ENCODE results near the gene ATP5PF.
"Not testable (repeated sequence)": the region's sequence is repeated elsewhere in the genome, so short reads cannot be mapped to it uniquely, and the experiment has no call there.

The ATP5PF gene, protein sequence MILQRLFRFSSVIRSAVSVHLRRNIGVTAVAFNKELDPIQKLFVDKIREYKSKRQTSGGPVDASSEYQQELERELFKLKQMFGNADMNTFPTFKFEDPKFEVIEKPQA

DNA sequence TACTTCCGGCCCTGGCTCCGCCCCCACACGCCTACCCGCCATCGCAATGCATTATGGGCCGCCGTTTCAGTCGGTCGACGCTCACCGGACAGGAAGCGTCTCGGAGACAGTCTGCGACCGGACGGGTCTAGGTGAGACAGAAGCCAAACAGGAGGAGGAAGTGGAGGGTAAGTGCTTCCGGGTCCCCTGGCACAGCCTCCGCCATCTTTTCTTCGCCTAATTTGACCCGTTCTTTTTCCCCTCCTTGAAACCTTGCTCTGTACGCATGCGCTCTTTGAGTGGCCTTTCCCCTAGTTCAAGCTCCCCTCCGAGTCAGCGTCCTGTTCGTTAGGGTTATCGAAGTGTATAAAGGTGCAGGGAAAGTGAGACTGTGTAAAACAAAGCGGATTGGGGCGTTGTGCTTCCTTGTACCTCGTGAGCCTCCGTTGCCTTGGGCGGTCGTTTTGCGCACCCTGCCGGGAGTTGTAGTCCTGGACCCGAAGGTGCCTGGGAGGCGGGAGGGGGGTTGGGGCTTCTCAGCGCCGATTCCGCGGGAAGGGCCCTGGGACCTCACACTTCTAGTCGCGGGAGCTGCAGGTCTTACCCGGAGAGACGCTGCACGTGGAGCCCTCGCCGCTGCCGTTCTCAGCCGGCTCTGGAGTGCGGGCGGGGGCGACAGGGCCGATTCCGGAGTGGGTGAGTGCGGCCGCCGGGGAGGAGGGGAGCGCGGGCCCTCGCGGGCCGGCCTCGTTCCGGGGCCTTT, at the start of gene ATP5PF, which contains the start of gene GABPA:
ATP5PF (minus strand) TSS at position 1 of the 742 bp plus-strand sequence. CDS start 5,110 bp downstream, outside the sequence.
GABPA (plus strand) TSS at position 69 of the 742 bp plus-strand sequence. CDS start 6,627 bp downstream, outside the sequence.
- DNase-seq (ENCODE audit: low read depth): peak; percentile 91

- not testable (repeated sequence) for DNase-seq (ENCODE audit: low read depth)
Observed at GRCh38 chr21:25778126-25778875, 43.6 kb upstream of the ATP5PF start.

GRCh38 chr21:25776440-25776839, 41.7 kb upstream of the ATP5PF start:
- DNase-seq (ENCODE audit: low read depth): no peak

DNA sequence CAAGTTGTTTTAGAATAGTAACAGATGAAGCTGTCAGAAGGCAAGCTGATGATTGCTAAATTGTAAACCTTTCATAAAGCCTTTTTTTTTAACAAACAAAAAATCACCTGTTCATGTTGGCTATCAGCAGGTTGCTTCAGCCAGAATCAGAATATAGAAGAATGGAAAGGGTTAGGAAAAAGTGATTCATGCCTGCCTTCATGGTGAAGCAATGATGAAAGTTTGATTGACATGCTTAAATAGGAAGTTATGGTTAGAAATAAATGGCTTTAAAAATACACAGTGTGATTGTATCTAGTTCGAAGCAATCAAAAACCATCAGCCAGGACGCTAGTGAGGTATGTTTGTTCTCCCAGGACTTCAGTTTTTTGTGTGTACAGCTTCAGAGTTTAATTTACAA, 38.0 kb upstream of the ATP5PF start:
- no peak for DNase-seq (ENCODE audit: low read depth)

DNA sequence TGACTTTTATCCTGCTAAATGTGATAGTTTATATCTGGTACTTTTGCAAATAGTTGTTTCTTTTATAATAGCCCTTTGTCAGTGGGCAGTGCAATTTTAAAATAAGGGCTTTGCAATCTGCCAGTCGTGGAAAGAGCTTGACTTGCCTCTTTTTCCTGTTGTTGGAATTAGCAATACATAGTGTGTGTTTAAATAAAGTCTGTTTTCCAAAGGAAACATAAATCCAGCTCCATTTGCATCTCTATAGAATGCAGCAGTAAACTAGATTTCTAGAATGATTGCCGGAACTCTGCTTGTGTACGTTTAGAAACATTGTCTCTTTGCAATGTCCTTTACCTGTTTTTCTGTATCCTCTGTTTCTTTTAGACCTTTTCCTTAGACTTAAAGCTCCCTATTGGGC, 33.2 kb upstream of the ATP5PF start:
- no peak for DNase-seq (ENCODE audit: low read depth)

- no peak for DNase-seq (ENCODE audit: low read depth)
Observed at GRCh38 chr21:25764065-25764464, 29.4 kb upstream of the ATP5PF start.

DNA sequence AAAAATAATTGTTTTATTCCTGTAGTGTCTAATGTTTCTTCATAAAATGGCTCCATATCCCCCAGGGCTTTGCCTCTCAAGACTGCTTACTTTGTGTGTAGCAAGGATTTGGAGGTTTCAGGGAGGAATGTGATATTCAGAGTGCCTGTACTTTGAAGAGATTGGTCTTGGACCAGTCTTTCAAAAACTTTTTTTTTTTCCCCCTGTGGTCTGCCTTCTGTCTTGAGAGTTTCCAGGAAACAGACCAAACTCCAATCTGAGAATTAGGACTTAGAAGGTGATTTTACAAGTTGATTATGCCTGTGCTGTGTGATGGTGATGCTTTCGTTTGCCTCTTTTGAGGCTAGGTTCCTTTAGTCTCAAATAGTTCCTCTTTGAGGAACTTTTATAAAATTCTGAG, 26.0 kb upstream of the ATP5PF start:
- no peak for DNase-seq (ENCODE audit: low read depth)

- DNase-seq (ENCODE audit: low read depth): no peak
Observed at GRCh38 chr21:25760061-25760460, 25.4 kb upstream of the ATP5PF start.

- no peak for DNase-seq (ENCODE audit: low read depth)
Observed at GRCh38 chr21:25759573-25759972, 24.9 kb upstream of the ATP5PF start.

DNA sequence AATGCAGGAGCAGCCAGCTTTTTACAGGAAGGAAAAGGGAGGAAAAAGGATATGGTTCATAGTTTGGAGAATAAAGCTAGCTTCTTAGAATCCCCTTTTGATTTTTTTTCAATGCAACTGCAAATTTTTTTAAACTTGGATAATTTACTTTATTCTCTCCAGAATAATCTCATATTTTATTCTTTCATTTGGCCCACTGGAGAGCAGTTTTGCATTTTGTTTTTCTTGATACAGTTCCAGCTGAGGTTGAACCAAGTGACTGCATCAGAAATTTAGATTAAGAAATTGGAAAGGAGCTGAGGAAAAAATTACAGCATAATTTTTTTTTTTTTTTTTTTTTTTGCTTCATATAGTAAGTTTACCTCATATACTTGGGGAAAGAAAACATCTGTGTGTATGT, 22.8 kb upstream of the ATP5PF start:
- DNase-seq (ENCODE audit: low read depth): no peak

DNA sequence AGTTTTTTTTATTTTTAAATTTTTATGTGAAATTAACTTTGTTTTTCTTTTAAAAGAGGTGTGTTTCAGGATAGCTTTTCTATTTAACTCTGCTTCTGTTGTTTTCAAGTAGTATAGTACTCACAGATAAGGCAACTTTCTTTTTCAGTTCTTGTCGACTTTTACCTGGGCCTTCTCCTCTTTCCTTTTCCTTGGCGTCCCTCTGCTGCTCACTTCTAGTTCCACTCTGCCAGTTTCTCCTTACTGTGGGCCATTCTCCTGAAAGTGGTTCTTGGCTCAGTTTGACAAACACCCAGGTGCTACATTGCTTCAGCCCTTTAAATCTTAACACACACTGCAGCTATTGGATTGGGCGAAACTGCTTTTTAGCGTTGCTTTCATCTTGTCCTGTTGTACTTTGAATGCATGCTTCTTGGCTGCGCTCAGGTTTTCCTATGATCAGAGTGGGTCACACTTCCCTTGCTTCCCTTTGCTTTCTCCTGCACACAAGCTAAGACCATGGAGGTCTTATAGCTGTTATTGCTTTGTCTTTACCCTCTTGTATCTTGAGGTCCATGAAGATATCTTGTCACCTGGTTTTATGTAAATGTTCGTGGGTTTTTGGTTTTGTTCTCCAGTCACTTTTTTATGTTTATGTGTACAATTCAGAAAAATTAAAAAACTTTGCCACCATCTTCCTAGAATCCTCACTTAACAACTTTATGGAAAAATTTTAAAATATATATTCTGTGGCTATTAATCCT, 21.7 kb upstream of the ATP5PF start:
- DNase-seq (ENCODE audit: low read depth): no peak

DNA sequence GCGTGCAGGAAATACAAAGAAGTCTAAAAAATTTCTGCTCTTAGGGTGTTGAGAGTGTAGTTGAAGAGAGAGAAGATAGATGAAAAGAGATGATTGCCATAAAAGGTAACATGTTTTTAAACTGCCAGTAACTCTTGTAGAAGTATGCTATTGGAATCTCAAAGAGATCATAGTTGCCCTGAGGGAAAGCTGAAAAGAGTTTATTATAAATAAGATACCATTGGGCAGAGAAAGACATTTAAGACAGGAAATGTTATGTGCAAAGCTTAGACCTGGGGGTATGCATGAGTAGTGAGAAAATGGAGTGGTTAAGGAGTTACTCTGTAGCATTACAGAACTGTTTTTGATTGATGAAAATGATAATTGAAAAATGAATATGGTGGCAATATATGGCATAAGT, 17.7 kb upstream of the ATP5PF start:
- DNase-seq (ENCODE audit: low read depth): no peak

GRCh38 chr21:25750085-25750484, 15.4 kb upstream of the ATP5PF start:
- DNase-seq (ENCODE audit: low read depth): no peak

- DNase-seq (ENCODE audit: low read depth): no peak
Observed at GRCh38 chr21:25744854-25745253, 10.2 kb upstream of the ATP5PF start.

DNA sequence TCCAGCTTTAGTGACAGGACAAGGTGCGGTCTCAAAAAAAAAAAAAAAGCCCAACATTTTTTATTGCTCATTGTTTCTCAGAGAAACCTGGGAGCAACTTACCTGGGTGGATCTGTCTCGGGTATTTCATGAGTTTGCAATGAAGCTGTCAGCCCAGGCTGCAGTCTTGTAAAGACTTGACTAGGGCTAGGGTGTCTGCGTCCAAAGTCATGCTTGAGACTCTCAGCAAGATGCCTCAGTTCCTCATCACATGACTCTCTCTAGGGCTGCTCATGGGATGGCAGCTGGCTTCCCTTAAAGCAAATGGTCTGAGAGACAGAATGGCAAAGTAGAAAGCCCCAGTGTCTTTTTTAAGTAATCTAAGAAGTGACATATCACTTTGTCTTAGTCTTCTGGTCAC, 8.2 kb upstream of the ATP5PF start:
- DNase-seq (ENCODE audit: low read depth): no peak

GRCh38 chr21:25737421-25737820, 2.7 kb upstream of the ATP5PF start:
- DNase-seq (ENCODE audit: low read depth): no peak

DNA sequence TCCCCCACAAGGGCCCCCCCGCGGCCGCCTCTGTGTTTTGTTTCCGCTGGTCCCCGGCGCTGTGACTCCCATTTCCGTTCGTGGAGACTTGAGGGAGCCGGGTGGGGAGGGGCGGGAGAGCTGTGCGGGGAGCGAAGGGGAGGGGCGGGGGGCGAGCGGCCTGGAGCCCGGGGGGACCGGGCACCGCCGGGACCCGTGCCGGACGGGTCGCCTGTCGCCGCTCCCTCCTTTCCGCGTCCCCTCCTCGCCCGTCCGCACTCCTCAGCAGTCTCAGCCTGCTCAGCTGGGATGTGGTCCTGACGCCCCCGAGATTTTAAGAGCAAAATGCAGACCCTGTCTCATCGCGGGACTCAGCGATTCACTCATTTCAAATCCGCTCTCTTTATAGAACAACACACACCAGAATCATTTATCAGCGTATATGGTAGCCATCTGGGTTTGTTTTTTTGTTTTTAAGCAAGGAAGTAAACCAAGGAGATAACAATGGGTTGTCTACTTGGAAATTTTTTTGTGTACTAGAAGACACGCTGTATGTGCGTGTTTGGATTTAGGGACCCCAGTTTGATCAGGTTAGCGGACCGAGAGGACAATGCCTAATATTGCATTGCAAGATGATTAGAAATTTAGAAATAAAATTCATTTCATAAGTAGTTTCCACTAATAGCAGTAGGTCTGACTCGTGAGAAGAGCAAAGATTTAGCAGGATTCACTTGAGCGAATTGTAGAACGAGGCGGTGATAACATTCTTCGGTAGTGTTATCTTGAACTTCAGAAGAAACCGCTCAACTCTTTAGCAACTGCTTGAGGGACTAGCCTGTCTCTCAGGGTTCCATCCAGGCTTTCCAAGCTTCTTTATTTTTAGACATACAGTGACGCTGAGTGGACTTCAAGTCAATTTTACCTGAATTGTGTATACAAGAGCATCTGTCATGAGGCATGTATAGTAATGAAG, 1.2 kb upstream of the ATP5PF start:
- DNase-seq (ENCODE audit: low read depth): no peak

DNA sequence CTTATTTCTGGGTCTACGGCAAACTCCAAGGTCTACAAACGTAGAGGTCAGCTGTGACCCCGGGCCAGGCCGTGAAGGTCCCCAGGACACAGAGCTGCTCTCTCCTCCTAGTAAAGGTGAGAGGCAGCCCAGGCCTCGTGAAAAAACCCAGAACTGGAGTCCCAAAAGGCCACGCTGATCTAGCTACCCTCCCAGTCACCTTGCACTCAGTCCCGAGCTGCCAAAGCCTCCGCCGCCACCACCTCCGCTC, 125 bp downstream of the ATP5PF start:
- DNase-seq (ENCODE audit: low read depth): no peak

GRCh38 chr21:25733859-25734653, 648 bp downstream of the ATP5PF start:
- DNase-seq (ENCODE audit: low read depth): no peak

DNA sequence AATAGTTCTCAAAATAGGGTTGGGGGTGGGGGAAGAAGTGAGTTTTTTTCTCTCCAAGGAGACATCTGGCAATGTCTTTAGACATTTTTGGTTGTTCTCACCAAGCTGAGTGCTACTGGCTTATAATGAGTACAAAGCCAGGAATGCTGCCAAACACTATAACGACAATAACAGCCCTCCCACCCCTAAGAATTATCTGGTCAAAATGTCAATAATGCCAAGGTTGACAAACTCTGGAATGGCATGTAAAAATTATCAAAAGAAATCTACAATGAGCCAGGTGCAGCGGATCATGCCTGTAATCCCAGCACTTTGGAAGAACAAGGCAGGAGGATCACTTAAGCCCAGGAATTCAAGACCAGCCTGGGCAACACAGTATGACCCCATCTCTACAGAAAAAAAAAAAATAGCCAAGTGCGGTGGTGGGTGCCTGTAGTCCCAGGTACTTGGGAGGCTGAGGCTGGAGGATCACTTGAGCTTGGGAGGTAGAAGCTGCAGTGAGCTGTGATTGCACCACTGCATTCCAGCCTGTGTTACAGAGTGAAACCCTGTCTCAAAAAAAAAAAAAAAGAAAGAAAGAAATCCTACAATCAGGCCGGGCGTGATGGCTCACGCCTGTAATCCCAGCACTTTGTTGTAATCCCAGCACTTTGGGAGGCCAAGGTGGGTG, 2.5 kb downstream of the ATP5PF start:
- DNase-seq (ENCODE audit: low read depth): no peak
